Effector CD4-positive, alpha-beta T cell (primary cell): ENCODE data around the gene BDNF.

Experiments used
- DNase-seq: peaks from one replicate; pipeline ENCODE4 v3.0.0-alpha.2; 2020

The BDNF gene

GRCh38 chr11:27623945-27624523 lies 76.2 kb downstream of the BDNF start:
- DNase-seq, result no peak

DNA sequence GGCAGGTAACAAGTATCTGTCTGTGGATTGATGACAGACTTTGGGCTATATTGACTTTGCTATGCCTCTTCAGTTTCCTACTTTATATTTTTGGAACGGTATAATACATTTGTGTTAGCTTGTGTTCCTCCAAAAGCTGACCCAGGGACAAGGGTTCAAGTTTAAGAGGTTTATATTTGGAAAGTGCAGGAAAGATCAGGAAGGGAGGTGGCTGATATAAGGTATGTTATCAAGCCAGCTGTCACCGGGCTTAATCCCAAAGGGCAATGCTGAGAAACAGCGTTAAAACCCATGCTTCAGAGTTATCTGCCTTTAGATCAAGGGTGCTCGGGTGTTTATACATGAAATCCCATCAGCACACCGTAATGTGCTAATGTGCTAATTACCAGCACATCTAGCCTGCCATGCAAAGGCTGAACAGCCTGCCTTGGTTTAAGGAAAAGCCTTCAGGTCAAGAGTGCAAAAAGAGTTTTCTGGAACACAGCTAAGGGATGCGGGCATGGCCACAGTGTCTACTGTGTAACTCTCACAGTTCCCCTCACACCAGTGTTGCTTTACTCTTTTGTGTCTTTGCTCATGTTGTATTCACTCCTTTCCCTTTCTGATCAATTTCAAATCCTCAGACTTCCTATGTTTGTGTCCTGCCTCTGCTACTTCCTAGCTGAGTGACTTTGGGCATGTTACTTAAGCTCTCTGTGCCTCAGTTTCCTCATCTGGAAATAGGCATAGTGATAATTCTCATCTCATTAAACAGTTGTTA lies 77.5 kb downstream of the BDNF start:
- DNase-seq, result no peak

DNA sequence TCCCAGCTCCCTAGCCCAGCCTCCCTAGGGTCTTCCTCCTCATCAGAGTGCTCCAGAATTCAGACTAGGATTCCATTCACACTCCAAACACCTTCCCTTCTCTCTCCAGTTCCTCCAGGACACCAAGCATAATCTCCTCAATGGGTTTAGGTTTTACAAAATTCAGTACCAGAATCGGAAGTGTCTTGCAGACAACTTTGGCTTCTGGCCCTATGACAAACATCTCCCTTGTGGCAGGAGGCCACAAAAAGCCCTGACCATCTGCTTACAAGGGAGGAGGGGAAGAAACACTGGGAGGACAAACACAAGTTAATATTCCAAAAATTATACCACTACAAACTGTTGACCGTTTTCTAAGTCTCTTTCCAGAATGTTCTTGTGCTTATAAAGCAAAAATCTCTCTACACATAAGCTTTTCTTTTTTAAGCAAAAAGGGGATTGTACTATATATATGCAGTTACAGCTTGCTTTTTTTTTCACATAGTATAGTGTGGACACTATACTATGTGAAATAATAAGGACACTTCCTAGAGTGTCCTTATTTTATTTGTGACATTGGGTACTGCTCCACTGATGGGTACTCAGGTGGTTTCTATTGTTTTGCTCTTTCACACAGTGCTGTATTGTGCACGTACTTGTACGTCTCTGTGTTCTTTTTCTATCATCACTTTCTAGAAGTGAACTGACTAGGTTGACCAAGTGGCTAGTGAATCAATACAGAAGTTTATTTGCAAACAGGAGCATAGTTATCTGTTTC lies 78.7 kb downstream of the BDNF start:
- no peak for DNase-seq

- no peak for DNase-seq
These were observed 80.4 kb downstream of the BDNF start for GRCh38 chr11:27619763-27620335.

DNA sequence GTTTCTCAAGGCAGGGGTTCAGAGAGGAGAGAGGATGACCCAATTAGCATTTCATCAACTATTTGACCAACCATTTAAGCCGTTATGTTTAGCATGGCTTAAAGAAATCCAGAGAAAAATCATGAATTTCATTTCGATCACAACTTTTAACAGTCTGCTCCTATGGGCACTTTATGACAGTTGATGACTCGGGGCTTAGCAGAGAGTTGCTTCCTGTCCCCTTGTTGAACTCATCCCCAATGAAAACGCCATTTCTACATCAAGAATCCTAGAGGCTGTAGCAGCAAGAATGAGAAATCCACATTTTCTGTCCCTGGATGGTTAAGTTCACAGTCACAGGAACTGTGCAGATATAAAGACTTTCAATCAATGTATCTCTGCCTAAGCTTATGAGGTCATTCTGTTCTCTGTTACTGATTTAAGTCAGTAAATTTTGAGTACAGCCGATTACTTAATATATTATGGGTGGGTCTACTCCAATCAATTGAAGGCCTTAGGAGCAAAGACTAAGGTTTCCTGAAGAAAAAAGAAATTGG lies 81.1 kb downstream of the BDNF start:
- no peak for DNase-seq

DNA sequence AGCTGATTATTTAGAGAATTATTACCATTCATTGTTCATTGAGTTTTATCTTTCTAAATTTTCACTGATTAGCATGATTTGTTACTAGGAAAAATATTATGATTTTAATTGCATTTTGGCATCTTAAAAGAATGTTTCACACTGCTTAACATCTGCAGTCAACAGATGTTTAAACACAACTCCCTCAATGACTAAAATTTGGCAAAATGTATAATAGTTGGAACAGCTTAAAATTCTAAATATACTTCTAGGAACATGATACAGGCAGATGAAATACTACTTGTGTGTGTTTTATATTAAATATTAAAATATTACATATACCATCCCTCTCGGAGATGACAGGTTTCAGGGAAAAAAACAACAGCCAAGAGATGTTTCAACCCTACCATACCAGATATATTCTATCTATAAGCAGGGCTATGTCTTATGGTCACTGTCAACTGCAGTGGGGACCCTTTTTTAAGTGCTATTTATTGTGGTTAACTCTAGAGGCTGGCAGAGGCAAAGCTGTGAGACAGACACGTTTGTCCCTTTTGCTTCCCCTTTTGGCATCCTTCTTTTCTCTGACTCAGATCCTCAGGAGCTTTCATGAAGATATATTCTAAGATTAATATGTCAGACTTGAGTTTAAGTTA lies 81.9 kb downstream of the BDNF start:
- no peak for DNase-seq

DNA sequence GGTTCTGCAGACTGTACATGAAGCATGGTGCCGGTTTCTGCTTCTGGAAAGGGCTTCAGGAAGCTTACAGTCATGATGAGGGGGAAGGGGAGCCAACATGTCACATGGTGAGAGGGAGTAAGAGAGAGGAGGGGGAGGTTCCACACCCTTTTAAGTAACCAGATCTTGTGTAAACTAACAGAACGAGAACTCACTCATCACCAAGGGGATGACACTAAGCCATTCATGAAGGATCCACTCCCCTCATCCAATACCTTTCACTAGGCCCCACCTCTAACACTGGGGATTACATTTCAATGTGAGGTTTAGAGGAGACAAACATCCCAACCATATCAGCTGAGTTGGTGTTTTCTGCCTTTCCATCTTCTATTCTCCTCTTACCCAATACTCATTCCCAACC lies 83.5 kb downstream of the BDNF start:
- DNase-seq, result no peak

- DNase-seq, result no peak
These were observed 84.4 kb downstream of the BDNF start for GRCh38 chr11:27615833-27616232.

GRCh38 chr11:27614092-27614491 lies 86.2 kb downstream of the BDNF start:
- no peak for DNase-seq

GRCh38 chr11:27612932-27613880 lies 87.0 kb downstream of the BDNF start:
- DNase-seq, result no peak

DNA sequence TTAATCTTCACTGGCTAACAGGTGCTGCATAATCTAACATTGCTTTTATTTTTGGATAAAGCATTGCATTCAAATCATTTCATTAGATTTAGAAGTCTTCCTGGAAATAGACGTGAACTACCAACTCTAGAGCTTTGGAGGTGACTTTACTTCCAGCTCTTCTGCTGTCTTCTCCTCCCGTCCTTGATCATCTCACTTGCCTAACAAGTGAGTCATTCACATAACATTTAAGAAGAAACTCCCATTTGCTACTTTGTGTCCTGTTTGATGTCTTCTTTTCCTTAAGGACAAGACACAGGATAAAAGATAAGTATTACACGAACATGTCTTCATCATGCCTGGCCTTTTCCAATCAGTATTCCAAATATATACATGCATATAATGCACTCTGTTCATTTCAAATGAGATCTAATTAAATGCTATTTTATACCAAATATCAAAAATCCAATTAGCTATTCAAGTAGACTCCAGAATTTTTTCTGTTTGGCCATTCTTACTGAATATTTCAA lies 88.3 kb downstream of the BDNF start:
- DNase-seq, result no peak

DNA sequence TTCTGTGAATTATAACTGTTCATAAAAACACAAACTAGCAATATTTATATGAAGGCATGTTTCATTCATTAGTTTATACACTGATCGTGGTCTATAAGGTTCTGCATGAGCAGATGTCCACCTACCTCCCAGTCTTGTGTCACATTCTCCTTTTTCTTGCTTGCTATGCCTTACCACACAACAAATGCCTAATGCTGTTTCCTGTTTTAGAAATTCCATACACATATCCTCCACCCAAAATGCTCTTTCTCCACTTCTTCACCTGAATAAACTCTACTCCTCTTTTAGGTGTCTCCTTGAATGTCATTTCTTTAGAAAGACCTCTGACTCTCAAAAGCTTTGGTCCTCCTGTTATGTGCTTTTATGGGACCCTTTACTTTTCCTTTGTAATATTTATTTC lies 88.9 kb downstream of the BDNF start:
- DNase-seq, result no peak

DNA sequence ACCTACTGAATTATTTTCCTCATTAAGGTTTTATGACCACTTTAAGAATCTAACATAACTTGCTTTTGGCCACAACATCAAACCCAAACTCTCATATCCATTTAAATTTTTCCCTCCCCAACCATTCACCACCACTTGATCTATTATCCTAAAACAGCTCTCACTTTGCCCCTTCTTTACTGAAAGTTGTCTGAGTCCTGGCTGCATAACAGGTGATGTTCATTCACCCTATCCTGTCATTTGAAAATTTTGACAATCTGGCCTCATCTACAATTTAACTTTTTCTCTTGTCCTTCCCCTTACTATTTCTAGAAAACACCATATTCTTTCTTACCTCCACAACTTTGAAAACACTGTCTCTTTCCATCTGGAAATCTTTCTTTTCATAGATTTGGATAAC lies 89.3 kb downstream of the BDNF start:
- no peak for DNase-seq

DNA sequence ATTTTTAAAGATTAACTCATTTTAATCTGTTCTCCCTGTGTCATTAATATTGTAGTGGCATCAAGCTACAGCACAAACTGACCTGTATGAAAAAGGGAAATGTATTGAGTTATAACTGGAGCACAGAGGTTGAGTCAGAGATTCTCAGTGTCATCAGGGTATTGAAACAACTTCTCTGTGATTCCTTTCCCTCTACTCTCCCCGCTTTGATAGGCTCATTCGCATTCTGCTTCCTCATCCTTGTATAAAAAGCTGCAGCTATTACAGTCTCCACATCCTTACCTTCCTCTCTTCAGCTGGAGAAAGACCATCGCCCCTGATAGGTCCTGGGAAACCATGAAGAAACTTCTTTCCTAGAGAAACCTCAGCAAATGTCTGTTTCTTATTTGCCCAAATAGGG lies 90.0 kb downstream of the BDNF start:
- DNase-seq, result no peak

- DNase-seq, result no peak
These were observed 91.3 kb downstream of the BDNF start for GRCh38 chr11:27608951-27609350.

- no peak for DNase-seq
These were observed 94.8 kb downstream of the BDNF start for GRCh38 chr11:27605422-27605821.
